H1 (cell line): ENCODE data around the gene KRAS. TPM values are rescaled to one million over a fixed set of nuclear protein-coding genes. Genes with fewer than 3 reads are reported as not detected.

Experiments
- CTCF ChIA-PET: fragments of 300-600 bp; sonication (Branson Sonifier 250); formaldehyde crosslinking; loops from one replicate; lab custom pipeline; 2021; ENCODE audit not compliant: partially characterized antibody; lab: Charles Lee
- POLR2A ChIA-PET: fragments of 300-600 bp; sonication (Branson Sonifier 250); formaldehyde crosslinking; loops from one replicate; lab custom pipeline; 2021; ENCODE audit warnings: inconsistent platforms; ENCODE audit not compliant: partially characterized antibody; lab: Charles Lee
- DNase-seq, 2 experiments: peaks; one replicate each; pipeline versions ENCODE4 v3.0.0 to v3.0.0-alpha.2; 2010 to 2022; ENCODE audit warnings: low spot score in 2 of 2, low read depth in 1 of 2, mixed read lengths in 1 of 2
- FAIRE-seq: peaks from 2 replicates; lab custom pipeline; 2011; peaks lifted over from hg19 to GRCh38; lab: Jason Lieb, UNC
- H2AFZ ChIP-seq: 2 replicates; pipeline ENCODE4 v1.8.1; 2012; ENCODE audit warnings: low read length, inconsistent platforms
- H2AK5ac ChIP-seq: 2 replicates; pipeline ENCODE4 v1.6.1; 2013; ENCODE audit warnings: low read depth, low read length
- H2BK120ac ChIP-seq: replicated peaks from 2 replicates; pipeline ENCODE3; 2013; ENCODE audit warnings: low read depth, low read length, inconsistent platforms
- H2BK12ac ChIP-seq: 2 replicates; pipeline ENCODE4 v1.6.1; 2013; ENCODE audit warnings: low read depth, low read length
- H2BK15ac ChIP-seq: 2 replicates; pipeline ENCODE4 v1.6.1; 2013; ENCODE audit warnings: low read length
- H2BK20ac ChIP-seq: 2 replicates; pipeline ENCODE4 v1.6.1; 2013; ENCODE audit warnings: low read length
- H2BK5ac ChIP-seq: 2 replicates; pipeline ENCODE4 v1.6.1; 2013; ENCODE audit warnings: low read depth, low read length
- H3K14ac ChIP-seq: 2 replicates; pipeline ENCODE4 v1.6.1; 2013; ENCODE audit warnings: inconsistent platforms; ENCODE audit not compliant: insufficient read length
- H3K18ac ChIP-seq: 2 replicates; pipeline ENCODE4 v1.6.1; 2013; ENCODE audit warnings: low read length; ENCODE audit errors: extremely low read depth
- H3K23ac ChIP-seq: 2 replicates; pipeline ENCODE4 v1.6.1; 2013; ENCODE audit warnings: inconsistent platforms; ENCODE audit not compliant: insufficient read length
- H3K23me2 ChIP-seq: 2 replicates; pipeline ENCODE4 v1.6.1; 2013; ENCODE audit warnings: low read depth, low read length
- H3K27ac ChIP-seq: 2 replicates; pipeline ENCODE4 v1.6.1; 2011; ENCODE audit warnings: low read depth, low read length, inconsistent platforms
- H3K27me3 ChIP-seq, 4 experiments: replicated peaks in 1 of 4; 1 replicate in 1 of 4; 2 replicates in 3 of 4; pipeline versions ENCODE4 v1.6.1 to v1.8.1; 2011 to 2013; ENCODE audit warnings: low read length in 3 of 4, mild to moderate bottlenecking in 3 of 4, inconsistent platforms in 2 of 4, mixed read lengths in 2 of 4, moderate library complexity in 1 of 4; ENCODE audit not compliant: control insufficient read depth in 3 of 4, insufficient read depth in 3 of 4; ENCODE audit errors: extremely low read depth in 1 of 4
- H3K36me3 ChIP-seq, 4 experiments: 2 replicates each; pipeline versions ENCODE4 v1.6.1 to v1.8.1; 2011 to 2013; ENCODE audit warnings: mild to moderate bottlenecking in 4 of 4, low read length in 3 of 4, moderate library complexity in 2 of 4, control low read depth in 1 of 4, inconsistent platforms in 1 of 4; ENCODE audit not compliant: insufficient read depth in 4 of 4, control insufficient read depth in 2 of 4
- H3K4ac ChIP-seq: replicated peaks from 2 replicates; pipeline ENCODE3; 2013; ENCODE audit warnings: low read length, low read depth, mixed read lengths, inconsistent platforms; ENCODE audit not compliant: insufficient read length
- H3K4me1 ChIP-seq, 4 experiments: replicated peaks in 1 of 4; 1 replicate in 1 of 4; 2 replicates in 3 of 4; pipeline versions ENCODE4 v1.6.1 to v1.8.1; 2011 to 2013; ENCODE audit warnings: low read length in 3 of 4, inconsistent platforms in 2 of 4, mixed read lengths in 1 of 4; ENCODE audit not compliant: insufficient read depth in 4 of 4, control insufficient read depth in 3 of 4
- H3K4me2 ChIP-seq, 2 experiments: 2 replicates each; pipeline versions ENCODE4 v1.6.1 to v1.8.1; 2011 to 2013; ENCODE audit warnings: low read depth in 2 of 2, low read length in 2 of 2, control low read depth in 1 of 2, inconsistent platforms in 1 of 2, mild to moderate bottlenecking in 1 of 2; ENCODE audit not compliant: insufficient read depth in 1 of 2
- H3K4me3 ChIP-seq, 4 experiments: fragments of 200-600, 300-600 bp in 1 of 4; sonication (generic), shearing (Covaris generic), sonication (Bioruptor Twin) in 1 of 4; 2 replicates each; pipeline versions ENCODE4 v1.5.1 to v1.8.1; 2011 to 2016; ENCODE audit warnings: low read length in 4 of 4, low read depth in 3 of 4, control low read depth in 2 of 4, inconsistent platforms in 2 of 4, mild to moderate bottlenecking in 2 of 4, mixed read lengths in 1 of 4, moderate library complexity in 1 of 4; ENCODE audit not compliant: insufficient read depth in 2 of 4; ENCODE audit errors: extremely low read depth in 1 of 4
- H3K56ac ChIP-seq: replicated peaks from 2 replicates; pipeline ENCODE3; 2013; ENCODE audit warnings: low read depth, mild to moderate bottlenecking, mixed read lengths, low read length, inconsistent platforms; ENCODE audit not compliant: insufficient read length
- H3K79me1 ChIP-seq: 2 replicates; pipeline ENCODE4 v1.6.1; 2013; ENCODE audit warnings: low read depth, low read length, control low read depth
- H3K79me2 ChIP-seq, 2 experiments: 2 replicates each; pipeline versions ENCODE4 v1.6.1 to v1.8.1; 2012 to 2013; ENCODE audit warnings: low read length in 2 of 2, mild to moderate bottlenecking in 2 of 2, inconsistent platforms in 1 of 2; ENCODE audit not compliant: insufficient read depth in 2 of 2, control insufficient read depth in 1 of 2
- H3K9ac ChIP-seq, 4 experiments: replicated peaks in 1 of 4; 1 replicate in 1 of 4; 2 replicates in 3 of 4; pipeline versions ENCODE4 v1.6.1 to v1.8.1; 2011 to 2013; ENCODE audit warnings: low read depth in 3 of 4, low read length in 3 of 4, control low read depth in 2 of 4, mild to moderate bottlenecking in 2 of 4, moderate library complexity in 2 of 4, inconsistent platforms in 1 of 4; ENCODE audit errors: extremely low read depth in 1 of 4
- H3K9me3 ChIP-seq, 2 experiments: 2 replicates each; pipeline versions ENCODE4 v1.6.1 to v1.8.1; 2012 to 2013; ENCODE audit warnings: mild to moderate bottlenecking in 2 of 2, moderate library complexity in 2 of 2, control low read depth in 1 of 2, inconsistent platforms in 1 of 2, low read depth in 1 of 2, low read length in 1 of 2, mixed read lengths in 1 of 2; ENCODE audit not compliant: insufficient read depth in 2 of 2
- H4K20me1 ChIP-seq, 2 experiments: replicated peaks in 1 of 2; 2 replicates each; pipeline versions ENCODE3 to v1.8.1; 2011 to 2013; ENCODE audit warnings: inconsistent platforms in 2 of 2, low read length in 2 of 2, mild to moderate bottlenecking in 1 of 2; ENCODE audit not compliant: insufficient read depth in 2 of 2, control insufficient read depth in 1 of 2
- H4K5ac ChIP-seq: 2 replicates; pipeline ENCODE4 v1.6.1; 2013; ENCODE audit warnings: low read length, low read depth, mixed read lengths, inconsistent platforms; ENCODE audit not compliant: insufficient read length
- H4K8ac ChIP-seq: 2 replicates; pipeline ENCODE4 v1.8.0; 2013; ENCODE audit warnings: mild to moderate bottlenecking, moderate library complexity, low read length, inconsistent platforms; ENCODE audit not compliant: insufficient read depth; ENCODE audit errors: extremely low read depth
- H4K91ac ChIP-seq: replicated peaks from 2 replicates; pipeline ENCODE3; 2013; ENCODE audit warnings: low read length, mixed read lengths, inconsistent platforms; ENCODE audit not compliant: insufficient read length
- MAFK ChIP-seq: IDR thresholded peaks from 2 replicates; pipeline ENCODE4 v1.6.1; 2012; ENCODE audit warnings: low read depth, mild to moderate bottlenecking, improper control_type of control experiment, low read length
- SP1 ChIP-seq: IDR thresholded peaks from 2 replicates; pipeline ENCODE4 v1.6.1; 2011; ENCODE audit warnings: low read depth, low read length
- WGBS, 2 experiments: shearing (Covaris generic) in 1 of 2; methylation state at CpG; one replicate each; pipeline versions ENCODE4 v1.1.6 to v1.1.7; 2013 to 2015; ENCODE audit warnings: low lambda C conversion rate in 2 of 2, mixed read lengths in 2 of 2, inconsistent platforms in 1 of 2, low coverage in 1 of 2, missing lambda C conversion rate in 1 of 2; ENCODE audit not compliant: insufficient replicate concordance in 2 of 2, insufficient coverage in 1 of 2, insufficient read length in 1 of 2; ENCODE audit errors: extremely low coverage in 1 of 2, missing lambda C conversion rate in 1 of 2; 5-methylcytosine and 5-hydroxymethylcytosine counted together
- polyA plus RNA-seq, 7 experiments: library from polyadenylated mRNA; depleted of rRNA in 3 of 7; stranded (reverse) in 5 of 7; unstranded in 2 of 7; fragments of >200 nt in 5 of 7; fragments of 200-250 nt in 2 of 7; gene quantifications; 1 replicate in 5 of 7; 2 replicates in 1 of 7; 4 replicates in 1 of 7; pipeline versions ENCODE4 v1.2.1 to v1.2.3, GENCODE V29; 2011 to 2013; ENCODE audit warnings: missing spikeins in 2 of 7, mixed read lengths in 2 of 7
- total RNA-seq: library from RNA; stranded (reverse); fragmentation: NEBNext Ultra II Directional; extraction: Animal tissue kit (Norgen Biotek cat#: 25700); gene quantifications from 2 replicates; pipeline ENCODE4 v1.2.1, GENCODE V29; 2021

The KRAS gene
- total and polyA plus RNA-seq, 2 of the 8 experiments (the other 6 are each of a cell fraction or from before 2014, with no cell fraction given): 24.8 to 64.6 TPM

DNA sequence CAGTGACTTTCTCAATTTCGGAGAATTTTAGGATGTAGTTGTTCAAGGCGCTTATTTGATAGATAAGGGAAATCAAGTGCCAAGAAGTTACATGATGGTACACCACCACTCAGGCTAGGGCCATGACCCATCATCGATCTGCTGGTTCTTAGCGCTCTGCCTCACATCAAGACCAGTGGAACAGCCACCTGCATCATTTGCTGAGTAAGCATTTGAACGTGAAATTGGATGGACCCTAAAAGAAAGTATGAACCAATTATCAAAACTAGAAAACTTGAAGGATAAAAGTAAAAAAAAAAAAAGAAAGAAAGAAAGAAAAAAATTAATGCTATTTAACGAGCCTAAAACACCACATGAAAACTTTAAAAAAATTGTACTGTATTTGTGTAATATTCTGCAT lies 27.5 kb upstream of the KRAS start:
- WGBS, 2 experiments: 94% methylated on average over 6 of the region's 6 CpGs; no CpG with 5 or more reads in 1 of the 2 experiments
- H2BK12ac ChIP-seq: no peak overlapping the region
- POLR2A ChIA-PET: no interaction called here

More for the DNA sequence above, 27.5 kb upstream of the KRAS start:
- Histone ChIP-seq H3K4ac (no peak overlapping the region), H3K27ac (no peak overlapping the region), H3K23me2 (no peaks in the 10 kb centered on the region), H3K79me2 (no peaks in the 10 kb centered on the region), H3K4me1 (no peaks in the 10 kb centered on the region), H2BK20ac (no peak overlapping the region), H3K36me3 (no peaks in the 10 kb centered on the region), H3K9me3 (no peaks in the 10 kb centered on the region), H3K23ac (no peak overlapping the region), H4K5ac (no peak overlapping the region), H3K14ac (no peak overlapping the region), H3K56ac (no peak overlapping the region), H4K20me1 (no peaks in the 10 kb centered on the region), H2BK120ac (no peak overlapping the region), H3K4me3 (no peak overlapping the region), H3K18ac (no peak overlapping the region), H3K27me3 (no peaks in the 10 kb centered on the region), H2AFZ (no peak overlapping the region), H4K8ac (no peak overlapping the region; the same call in 1 of the 2 replicates), H4K91ac (no peak overlapping the region), H2BK5ac (no peak overlapping the region), H2AK5ac (no peak overlapping the region), H3K9ac (no peak overlapping the region), H3K79me1 (no peaks in the 10 kb centered on the region), H3K4me2 (no peak overlapping the region), H2BK15ac (no peak overlapping the region)
- FAIRE-seq: no peak
- DNase-seq: no peak
- no peak for TF ChIP-seq SP1
- TF ChIP-seq MAFK: peak; percentile 60
- CTCF ChIA-PET: no interaction called here
